Thymus (tissue), 11 donors: ENCODE results near the gene ELP5. TPM values are rescaled to one million over a fixed set of nuclear protein-coding genes. Genes with fewer than 3 reads are reported as not detected.

Source experiments
- DNase-seq, 9 donors: peaks; one replicate each; pipeline ENCODE4 v3.0.0-alpha.2; 2013; ENCODE audit warnings: low spot score in 9 of 9, low read depth in 6 of 9, missing footprints in 1 of 9
- H3K27ac ChIP-seq, 2 donors: one replicate each; pipeline ENCODE4 v1.5.1; 2013; ENCODE audit warnings: control low read depth in 1 of 2, low read depth in 1 of 2, low read length in 1 of 2, mild to moderate bottlenecking in 1 of 2, moderate library complexity in 1 of 2
- H3K27me3 ChIP-seq, 2 donors: one replicate each; pipeline ENCODE4 v1.5.1; 2013; ENCODE audit warnings: low read length in 1 of 2; ENCODE audit not compliant: control insufficient read depth in 2 of 2, insufficient read depth in 1 of 2
- H3K36me3 ChIP-seq, 2 donors: one replicate each; pipeline ENCODE4 v1.5.1; 2013; ENCODE audit warnings: low read length in 1 of 2, mild to moderate bottlenecking in 1 of 2, moderate library complexity in 1 of 2; ENCODE audit not compliant: control insufficient read depth in 2 of 2, insufficient read depth in 2 of 2
- H3K4me1 ChIP-seq, 2 donors: one replicate each; pipeline ENCODE4 v1.5.1; 2013; ENCODE audit warnings: low read length in 2 of 2; ENCODE audit not compliant: control insufficient read depth in 2 of 2, insufficient read depth in 2 of 2
- H3K4me3 ChIP-seq, 2 donors: one replicate each; pipeline ENCODE4 v1.5.1; 2013; ENCODE audit warnings: low read length in 2 of 2, control low read depth in 1 of 2, mild to moderate bottlenecking in 1 of 2
- H3K9me3 ChIP-seq, 2 donors: one replicate each; pipeline ENCODE4 v1.5.1; 2013; ENCODE audit warnings: low read length in 1 of 2, mild to moderate bottlenecking in 1 of 2; ENCODE audit not compliant: control insufficient read depth in 2 of 2, insufficient read depth in 1 of 2
- WGBS: extraction: QIAGEN DNeasy Blood & Tissue Kit; methylation state at CpG from one replicate; pipeline ENCODE4 v1.1.7; 2013; 5-methylcytosine and 5-hydroxymethylcytosine counted together
- polyA plus RNA-seq: library from polyadenylated mRNA; stranded (reverse); fragments of 200-250 nt; gene quantifications from one replicate; pipeline ENCODE4 v1.2.3, GENCODE V29; 2013
- total RNA-seq: library from RNA; stranded (reverse); fragments of 120-200 nt; gene quantifications from one replicate; pipeline ENCODE4 v1.2.4, GENCODE V29; 2013
- donor health status: healthy.

The ELP5 gene
- total and polyA plus RNA-seq, 2 donors: 35.9 to 50.7 TPM

GRCh38 chr17:7208754-7209460, 43.1 kb upstream of the ELP5 start:
- Histone ChIP-seq H3K27me3 (peaks cover 0 to 3% of the 10 kb centered on the region in 2 donors), H3K4me3 (no peak overlapping the region), H3K4me1 (peaks cover 9 to 42% of the 10 kb centered on the region in 2 donors), H3K36me3 (peaks cover under 1 to 2% of the 10 kb centered on the region in 2 donors), H3K9me3 (no peaks in the 10 kb centered on the region), H3K27ac (no peak overlapping the region)
- WGBS: 99% methylated on average over 9 of the region's 9 CpGs
- DNase-seq: no peak

- H3K27ac ChIP-seq: no peak overlapping the region
- no peak for DNase-seq
- peaks cover 0 to 3% of the 10 kb centered on the region in 2 donors for H3K27me3 ChIP-seq
- peaks cover 23 to 51% of the 10 kb centered on the region in 2 donors for H3K4me1 ChIP-seq
- WGBS: 74% methylated on average over 35 of the region's 37 CpGs
- H3K4me3 ChIP-seq: no peak overlapping the region
- H3K9me3 ChIP-seq: no peaks in the 10 kb centered on the region
- H3K36me3 ChIP-seq: no peaks in the 10 kb centered on the region
Observed at GRCh38 chr17:7211491-7212273, 40.3 kb upstream of the ELP5 start.

GRCh38 chr17:7213895-7214299, 38.1 kb upstream of the ELP5 start:
- 6% methylated on average over 15 of the region's 15 CpGs for WGBS
- Histone ChIP-seq H3K36me3 (no peaks in the 10 kb centered on the region), H3K4me1 (peaks cover 39 to 69% of the 10 kb centered on the region in 2 donors), H3K4me3 (peak overlapping the region; percentile 38 to 48), H3K9me3 (peaks cover 0 to 3% of the 10 kb centered on the region in 2 donors), H3K27ac (peak overlapping the region; percentile 75 to 90), H3K27me3 (peaks cover 0 to 3% of the 10 kb centered on the region in 2 donors)
- peak in 2 of 9 donors; percentile 75 to 84 for DNase-seq

GRCh38 chr17:7214300-7215135, 37.5 kb upstream of the ELP5 start:
- peak; percentile 86 to 98 (median 94) for DNase-seq
- Histone ChIP-seq H3K36me3 (no peaks in the 10 kb centered on the region), H3K4me3 (peak overlapping the region; percentile 38 to 48), H3K27ac (peak overlapping the region; percentile 75 to 90), H3K9me3 (peaks cover 0 to 3% of the 10 kb centered on the region in 2 donors), H3K4me1 (peaks cover 45 to 75% of the 10 kb centered on the region in 2 donors), H3K27me3 (peaks cover 0 to 3% of the 10 kb centered on the region in 2 donors)
- under 1% methylated on average over 45 of the region's 45 CpGs for WGBS

- H3K4me1 ChIP-seq: peaks cover 45 to 77% of the 10 kb centered on the region in 2 donors
- H3K36me3 ChIP-seq: no peaks in the 10 kb centered on the region
- peak overlapping the region; percentile 75 to 90 for H3K27ac ChIP-seq
- DNase-seq: no peak
- H3K9me3 ChIP-seq: peaks cover 0 to 3% of the 10 kb centered on the region in 2 donors
- peak overlapping the region; percentile 38 to 48 for H3K4me3 ChIP-seq
- H3K27me3 ChIP-seq: peaks cover 0 to 3% of the 10 kb centered on the region in 2 donors
- WGBS: 46% methylated on average over 9 of the region's 9 CpGs
Observed at GRCh38 chr17:7215136-7215638, 36.8 kb upstream of the ELP5 start.

GRCh38 chr17:7215652-7216180, 36.3 kb upstream of the ELP5 start:
- H3K4me1 ChIP-seq: peaks cover 50 to 79% of the 10 kb centered on the region in 2 donors
- 25% methylated on average over 10 of the region's 10 CpGs for WGBS
- peaks cover 0 to 3% of the 10 kb centered on the region in 2 donors for H3K9me3 ChIP-seq
- peak in 2 of 9 donors; percentile 34 to 60 for DNase-seq
- no peaks in the 10 kb centered on the region for H3K36me3 ChIP-seq
- H3K27ac ChIP-seq: peak overlapping the region; percentile 75 to 90
- peak overlapping the region; percentile 58 to 65 for H3K4me3 ChIP-seq
- peaks cover 0 to 3% of the 10 kb centered on the region in 2 donors for H3K27me3 ChIP-seq

GRCh38 chr17:7216242-7217112, 35.5 kb upstream of the ELP5 start:
- peak in 1 of 9 donors; percentile 37 for DNase-seq
- Histone ChIP-seq H3K4me1 (peaks cover 53 to 81% of the 10 kb centered on the region in 2 donors), H3K27ac (peak overlapping the region; percentile 64 to 90), H3K4me3 (peak overlapping the region; percentile 58 to 65), H3K9me3 (peaks cover 0 to 3% of the 10 kb centered on the region in 2 donors), H3K27me3 (peaks cover 0 to 3% of the 10 kb centered on the region in 2 donors), H3K36me3 (peaks cover 0 to 6% of the 10 kb centered on the region in 2 donors)
- 42% methylated on average over 7 of the region's 7 CpGs for WGBS
